ENCODE measurements around the gene DLGAP4. TPM values are rescaled to one million over a fixed set of nuclear protein-coding genes. Genes with fewer than 3 reads are reported as not detected.

Gene DLGAP4
- total and polyA plus RNA-seq, 2 of the 13 experiments (the other 11 are each of a cell fraction or from before 2014, with no cell fraction given): 15.2 to 26.7 TPM

DNA sequence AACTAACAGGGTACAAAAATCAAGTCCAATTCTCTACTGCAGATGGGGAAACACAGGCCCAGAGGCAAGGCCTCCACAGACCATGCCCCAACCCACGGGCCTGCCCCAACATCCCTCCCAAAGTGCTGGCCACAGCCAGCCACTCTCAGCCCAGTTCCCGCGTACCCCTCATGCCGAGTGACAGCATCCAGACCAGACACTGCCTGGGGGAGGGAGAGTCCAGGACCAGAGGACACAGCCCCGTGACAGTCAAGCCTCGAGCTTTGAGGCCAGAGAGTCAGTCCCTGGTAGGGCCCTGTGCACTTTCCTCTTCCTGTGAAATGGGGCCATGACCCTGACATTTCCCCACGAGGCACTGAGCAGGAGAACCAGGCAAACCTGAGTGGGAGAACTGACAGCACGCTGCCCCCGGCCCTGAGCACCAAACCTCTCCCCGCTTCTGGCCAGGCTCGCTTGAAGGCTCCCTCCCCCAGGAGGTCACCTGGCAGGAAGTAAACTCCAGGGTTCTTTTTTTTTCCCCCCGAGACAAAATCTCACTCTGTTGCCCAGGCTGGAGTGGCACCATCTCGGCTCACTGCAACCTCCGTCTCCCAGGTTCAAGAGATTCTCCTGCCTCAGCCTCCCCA is 240.1 kb downstream of the DLGAP4 start:
- FAIRE-seq (no peak), DNase-seq (ENCODE audit: low spot score) (no peak), ATAC-seq (no peak)
- no TSS peak for BruUV-seq (replicated peaks)
- H3K27ac ChIP-seq (ENCODE audit: extremely low read length, insufficient read depth, low read length): no peak overlapping the region
- H3K79me2 ChIP-seq (ENCODE audit: insufficient read depth, low read length): no peaks in the 10 kb centered on the region
- intact Hi-C loops (cut with micrococcal nuclease; ENCODE audit: unreplicated experiment) (no loop called here), in situ Hi-C loops (cut with HindIII; ENCODE audit: extremely low pct_ligation_motif_present, low pct_unique_long_range_greater_than_20kb) (no loop called here)
- no peak overlapping the region for H3K9ac ChIP-seq (ENCODE audit: insufficient read depth, low read depth, low read length)
- H3K4me3 ChIP-seq (replicated peaks in 1 of 3; ENCODE audit: insufficient read depth in 1 of 3, low read depth in 2 of 3, low read length in 3 of 3): no peak overlapping the region; a peak in 1 of 6 replicates
- no peaks in the 10 kb centered on the region for H3K36me3 ChIP-seq (replicated peaks in 1 of 2; ENCODE audit: control insufficient read depth in 1 of 2, insufficient read depth in 2 of 2, low read length in 2 of 2)
- H4K20me1 ChIP-seq (ENCODE audit: insufficient read depth, low read length): no peaks in the 10 kb centered on the region
- peaks cover 73% of the 10 kb centered on the region for H3K4me1 ChIP-seq (ENCODE audit: insufficient read depth, low read length)
- no peak overlapping the region for H2AFZ ChIP-seq (ENCODE audit: low read length)
- ChIA-PET POLR2A (interaction anchor here (1.0 kb wide), 1 partner anchor 60 kb away, joined by 4 read pairs; the partner anchor contains the start of gene RAB5IF), CTCF (ENCODE audit: low intra/inter-chr PET ratio, low total read pairs) (no interaction called here)
- H3K9me3 ChIP-seq (ENCODE audit: low read length): no peaks in the 10 kb centered on the region
- H3K27me3 ChIP-seq (ENCODE audit: control insufficient read depth in 1 of 2, insufficient read depth in 2 of 2, low read length in 2 of 2): no peaks in the 10 kb centered on the region
- peak overlapping the region; percentile 19; the same call in 1 of the 2 replicates for H3K4me2 ChIP-seq (ENCODE audit: low read depth, low read length)
- WGBS (ENCODE audit: low lambda C conversion rate): 48% methylated on average over 10 of the region's 14 CpGs
- TF ChIP-seq ZNF564 (CRISPR knock-in tag; IDR thresholded peaks at IDR 0.05) (0 out of 2 replicates have a peak, but pooled peaks have one; percentile 23), ZNF768 (CRISPR knock-in tag; IDR thresholded peaks at IDR 0.05) (no peak), HNF4A (CRISPR knock-in tag; IDR thresholded peaks at IDR 0.05) (no peak), ZFY (CRISPR knock-in tag; IDR thresholded peaks at IDR 0.05) (0 out of 2 replicates have a peak, but pooled peaks have one; percentile 23), TBX3 (IDR thresholded peaks at IDR 0.05; ENCODE audit: borderline replicate concordance) (no peak), ZMYM3 (CRISPR knock-in tag; IDR thresholded peaks at IDR 0.05) (0 out of 2 replicates have a peak, but pooled peaks have one; percentile 30), ZNF672 (CRISPR knock-in tag; IDR thresholded peaks at IDR 0.05) (no peak), ZNF101 (CRISPR knock-in tag; IDR thresholded peaks at IDR 0.05; ENCODE audit: borderline replicate concordance, low read depth) (no peak), NCOA2 (CRISPR knock-in tag; IDR thresholded peaks at IDR 0.05) (no peak)
- TF ChIP-seq, protein P1, sequence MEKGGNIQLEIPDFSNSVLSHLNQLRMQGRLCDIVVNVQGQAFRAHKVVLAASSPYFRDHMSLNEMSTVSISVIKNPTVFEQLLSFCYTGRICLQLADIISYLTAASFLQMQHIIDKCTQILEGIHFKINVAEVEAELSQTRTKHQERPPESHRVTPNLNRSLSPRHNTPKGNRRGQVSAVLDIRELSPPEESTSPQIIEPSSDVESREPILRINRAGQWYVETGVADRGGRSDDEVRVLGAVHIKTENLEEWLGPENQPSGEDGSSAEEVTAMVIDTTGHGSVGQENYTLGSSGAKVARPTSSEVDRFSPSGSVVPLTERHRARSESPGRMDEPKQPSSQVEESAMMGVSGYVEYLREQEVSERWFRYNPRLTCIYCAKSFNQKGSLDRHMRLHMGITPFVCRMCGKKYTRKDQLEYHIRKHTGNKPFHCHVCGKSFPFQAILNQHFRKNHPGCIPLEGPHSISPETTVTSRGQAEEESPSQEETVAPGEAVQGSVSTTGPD (CRISPR knock-in tag; IDR thresholded peaks at IDR 0.05): no peak
- TF ChIP-seq, protein P2, sequence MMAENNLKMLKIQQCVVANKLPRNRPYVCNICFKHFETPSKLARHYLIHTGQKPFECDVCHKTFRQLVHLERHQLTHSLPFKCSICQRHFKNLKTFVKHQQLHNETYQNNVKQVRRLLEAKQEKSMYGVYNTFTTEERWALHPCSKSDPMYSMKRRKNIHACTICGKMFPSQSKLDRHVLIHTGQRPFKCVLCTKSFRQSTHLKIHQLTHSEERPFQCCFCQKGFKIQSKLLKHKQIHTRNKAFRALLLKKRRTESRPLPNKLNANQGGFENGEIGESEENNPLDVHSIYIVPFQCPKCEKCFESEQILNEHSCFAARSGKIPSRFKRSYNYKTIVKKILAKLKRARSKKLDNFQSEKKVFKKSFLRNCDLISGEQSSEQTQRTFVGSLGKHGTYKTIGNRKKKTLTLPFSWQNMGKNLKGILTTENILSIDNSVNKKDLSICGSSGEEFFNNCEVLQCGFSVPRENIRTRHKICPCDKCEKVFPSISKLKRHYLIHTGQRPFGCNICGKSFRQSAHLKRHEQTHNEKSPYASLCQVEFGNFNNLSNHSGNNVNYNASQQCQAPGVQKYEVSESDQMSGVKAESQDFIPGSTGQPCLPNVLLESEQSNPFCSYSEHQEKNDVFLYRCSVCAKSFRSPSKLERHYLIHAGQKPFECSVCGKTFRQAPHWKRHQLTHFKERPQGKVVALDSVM (CRISPR knock-in tag; IDR thresholded peaks at IDR 0.05): 0 out of 2 replicates have a peak, but pooled peaks have one; percentile 44
- TF ChIP-seq, protein P3, sequence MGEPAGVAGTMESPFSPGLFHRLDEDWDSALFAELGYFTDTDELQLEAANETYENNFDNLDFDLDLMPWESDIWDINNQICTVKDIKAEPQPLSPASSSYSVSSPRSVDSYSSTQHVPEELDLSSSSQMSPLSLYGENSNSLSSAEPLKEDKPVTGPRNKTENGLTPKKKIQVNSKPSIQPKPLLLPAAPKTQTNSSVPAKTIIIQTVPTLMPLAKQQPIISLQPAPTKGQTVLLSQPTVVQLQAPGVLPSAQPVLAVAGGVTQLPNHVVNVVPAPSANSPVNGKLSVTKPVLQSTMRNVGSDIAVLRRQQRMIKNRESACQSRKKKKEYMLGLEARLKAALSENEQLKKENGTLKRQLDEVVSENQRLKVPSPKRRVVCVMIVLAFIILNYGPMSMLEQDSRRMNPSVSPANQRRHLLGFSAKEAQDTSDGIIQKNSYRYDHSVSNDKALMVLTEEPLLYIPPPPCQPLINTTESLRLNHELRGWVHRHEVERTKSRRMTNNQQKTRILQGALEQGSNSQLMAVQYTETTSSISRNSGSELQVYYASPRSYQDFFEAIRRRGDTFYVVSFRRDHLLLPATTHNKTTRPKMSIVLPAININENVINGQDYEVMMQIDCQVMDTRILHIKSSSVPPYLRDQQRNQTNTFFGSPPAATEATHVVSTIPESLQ (CRISPR knock-in tag; conservative IDR thresholded peaks at IDR 0.05): no peak
- TF ChIP-seq, protein P4, sequence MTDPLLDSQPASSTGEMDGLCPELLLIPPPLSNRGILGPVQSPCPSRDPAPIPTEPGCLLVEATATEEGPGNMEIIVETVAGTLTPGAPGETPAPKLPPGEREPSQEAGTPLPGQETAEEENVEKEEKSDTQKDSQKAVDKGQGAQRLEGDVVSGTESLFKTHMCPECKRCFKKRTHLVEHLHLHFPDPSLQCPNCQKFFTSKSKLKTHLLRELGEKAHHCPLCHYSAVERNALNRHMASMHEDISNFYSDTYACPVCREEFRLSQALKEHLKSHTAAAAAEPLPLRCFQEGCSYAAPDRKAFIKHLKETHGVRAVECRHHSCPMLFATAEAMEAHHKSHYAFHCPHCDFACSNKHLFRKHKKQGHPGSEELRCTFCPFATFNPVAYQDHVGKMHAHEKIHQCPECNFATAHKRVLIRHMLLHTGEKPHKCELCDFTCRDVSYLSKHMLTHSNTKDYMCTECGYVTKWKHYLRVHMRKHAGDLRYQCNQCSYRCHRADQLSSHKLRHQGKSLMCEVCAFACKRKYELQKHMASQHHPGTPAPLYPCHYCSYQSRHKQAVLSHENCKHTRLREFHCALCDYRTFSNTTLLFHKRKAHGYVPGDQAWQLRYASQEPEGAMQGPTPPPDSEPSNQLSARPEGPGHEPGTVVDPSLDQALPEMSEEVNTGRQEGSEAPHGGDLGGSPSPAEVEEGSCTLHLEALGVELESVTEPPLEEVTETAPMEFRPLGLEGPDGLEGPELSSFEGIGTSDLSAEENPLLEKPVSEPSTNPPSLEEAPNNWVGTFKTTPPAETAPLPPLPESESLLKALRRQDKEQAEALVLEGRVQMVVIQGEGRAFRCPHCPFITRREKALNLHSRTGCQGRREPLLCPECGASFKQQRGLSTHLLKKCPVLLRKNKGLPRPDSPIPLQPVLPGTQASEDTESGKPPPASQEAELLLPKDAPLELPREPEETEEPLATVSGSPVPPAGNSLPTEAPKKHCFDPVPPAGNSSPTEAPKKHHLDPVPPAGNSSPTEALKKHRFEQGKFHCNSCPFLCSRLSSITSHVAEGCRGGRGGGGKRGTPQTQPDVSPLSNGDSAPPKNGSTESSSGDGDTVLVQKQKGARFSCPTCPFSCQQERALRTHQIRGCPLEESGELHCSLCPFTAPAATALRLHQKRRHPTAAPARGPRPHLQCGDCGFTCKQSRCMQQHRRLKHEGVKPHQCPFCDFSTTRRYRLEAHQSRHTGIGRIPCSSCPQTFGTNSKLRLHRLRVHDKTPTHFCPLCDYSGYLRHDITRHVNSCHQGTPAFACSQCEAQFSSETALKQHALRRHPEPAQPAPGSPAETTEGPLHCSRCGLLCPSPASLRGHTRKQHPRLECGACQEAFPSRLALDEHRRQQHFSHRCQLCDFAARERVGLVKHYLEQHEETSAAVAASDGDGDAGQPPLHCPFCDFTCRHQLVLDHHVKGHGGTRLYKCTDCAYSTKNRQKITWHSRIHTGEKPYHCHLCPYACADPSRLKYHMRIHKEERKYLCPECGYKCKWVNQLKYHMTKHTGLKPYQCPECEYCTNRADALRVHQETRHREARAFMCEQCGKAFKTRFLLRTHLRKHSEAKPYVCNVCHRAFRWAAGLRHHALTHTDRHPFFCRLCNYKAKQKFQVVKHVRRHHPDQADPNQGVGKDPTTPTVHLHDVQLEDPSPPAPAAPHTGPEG (CRISPR knock-in tag; IDR thresholded peaks at IDR 0.05): no peak

All from HepG2 (cell line).